A549 (cell line): ENCODE data around the gene RUFY2. TPM values are rescaled to one million over a fixed set of nuclear protein-coding genes. Genes with fewer than 3 reads are reported as not detected.

Source experiments
- ATAC-seq, 2 experiments: fragments of 200-7000 bp in 1 of 2; fragments of >200 bp in 1 of 2; cut with Nextera tagmentation in 1 of 2; cut with Tn5 transposase in 1 of 2; 3 replicates each; pipeline versions ENCODE4 v1.8.0 to v1.9.1; 2018 to 2020; ENCODE audit warnings: mild to moderate bottlenecking in 1 of 2, moderate library complexity in 1 of 2
- CTCF ChIA-PET: fragments of 300-600 bp; sonication (Branson Sonifier 250); formaldehyde crosslinking; extraction: SDS; loops from one replicate; lab custom pipeline; 2021; ENCODE audit warnings: antibody characterized with exemption, inconsistent platforms; lab: Yijun Ruan, JAX
- POLR2A ChIA-PET: fragments of 350-600 bp; formaldehyde crosslinking; extraction: SDS; loops from one replicate; lab custom pipeline; 2021; ENCODE audit warnings: antibody characterized with exemption, inconsistent platforms; lab: Yijun Ruan, JAX
- DNase-seq, 2 experiments: peaks; one replicate each; pipeline versions ENCODE4 v3.0.0 to v3.0.0-alpha.2; 2011 to 2016; ENCODE audit warnings: low read depth in 1 of 2, low spot score in 1 of 2
- FAIRE-seq: peaks from 2 replicates; lab custom pipeline; 2011; peaks lifted over from hg19 to GRCh38; lab: Jason Lieb, UNC
- H3K27ac ChIP-seq, 2 experiments: fragments of >200 bp; sonication (Bioruptor Twin); formaldehyde crosslinking; 3 replicates each; pipeline ENCODE4 v1.5.1; 2016 to 2017
- H3K4me1 ChIP-seq: fragments of >200 bp; sonication (Bioruptor Twin); formaldehyde crosslinking; 3 replicates; pipeline ENCODE4 v1.6.1; 2016
- H3K4me2 ChIP-seq: fragments of >200 bp; sonication (Bioruptor Twin); formaldehyde crosslinking; 3 replicates; pipeline ENCODE4 v1.6.1; 2016
- H3K4me3 ChIP-seq: fragments of >200 bp; sonication (Bioruptor Twin); formaldehyde crosslinking; 3 replicates; pipeline ENCODE4 v1.5.1; 2016
- H3K9me3 ChIP-seq: fragments of >200 bp; sonication (Bioruptor Twin); formaldehyde crosslinking; 3 replicates; pipeline ENCODE4 v1.6.1; 2016
- BCL3 ChIP-seq: fragments of >200 bp; sonication (Bioruptor Twin); formaldehyde crosslinking; IDR thresholded peaks from 3 replicates; pipeline ENCODE4 v1.6.1; 2016
- CBX2 ChIP-seq: fragments of 200-600 bp; sonication (generic); IDR thresholded peaks from 2 replicates; pipeline ENCODE4 v1.6.1; 2016; ENCODE audit warnings: low read depth, mild to moderate bottlenecking, borderline replicate concordance
- CBX8 ChIP-seq: fragments of 200-600 bp; sonication (generic); IDR thresholded peaks from 2 replicates; pipeline ENCODE4 v1.6.1; 2016
- CHD2 ChIP-seq: fragments of 150-350 bp; IDR thresholded peaks from 2 replicates; pipeline ENCODE4 v1.6.1; 2014; ENCODE audit warnings: low read length; ENCODE audit not compliant: partially characterized antibody
- E2F6 ChIP-seq: IDR thresholded peaks from 2 replicates; pipeline ENCODE4 v1.6.1; 2012; ENCODE audit warnings: low read depth, borderline replicate concordance
- EHF ChIP-seq: fragments of 250-450 bp; sonication (Bioruptor Pico); IDR thresholded peaks from 2 replicates; pipeline ENCODE4 v1.5.0; 2020; ENCODE audit warnings: mild to moderate bottlenecking
- EHMT2 ChIP-seq: fragments of 200-600 bp; sonication (generic); IDR thresholded peaks from 2 replicates; pipeline ENCODE4 v1.6.1; 2016; ENCODE audit warnings: antibody characterized with exemption, low read depth, mild to moderate bottlenecking, moderate library complexity
- ELK1 ChIP-seq: fragments of 150-350 bp; IDR thresholded peaks from 2 replicates; pipeline ENCODE4 v1.6.1; 2014; ENCODE audit warnings: low read depth, mild to moderate bottlenecking, low read length
- EP300 ChIP-seq, 2 experiments: fragments of >200 bp; sonication (Bioruptor Twin); formaldehyde crosslinking; IDR thresholded peaks; 2 replicates in 1 of 2; 3 replicates in 1 of 2; pipeline ENCODE4 v1.6.1; 2016 to 2017
- ESRRA ChIP-seq: fragments of 150-350 bp; IDR thresholded peaks from 2 replicates; pipeline ENCODE4 v1.6.1; 2014; ENCODE audit warnings: mild to moderate bottlenecking, low read length, borderline replicate concordance
- FOXS1 ChIP-seq: fragments of 250-450 bp; sonication (Bioruptor Pico); IDR thresholded peaks from 2 replicates; pipeline ENCODE4 v1.5.0; 2020; ENCODE audit warnings: mild to moderate bottlenecking, moderate library complexity
- KDM5A ChIP-seq: fragments of 200-600 bp; sonication (generic); IDR thresholded peaks from 2 replicates; pipeline ENCODE4 v1.6.1; 2016; ENCODE audit warnings: antibody characterized with exemption, mild to moderate bottlenecking
- MAX ChIP-seq: IDR thresholded peaks from 2 replicates; pipeline ENCODE4 v1.6.1; 2012
- PHF8 ChIP-seq: fragments of 200-600 bp; sonication (generic); IDR thresholded peaks from 2 replicates; pipeline ENCODE4 v1.6.1; 2016; ENCODE audit warnings: low read depth, mild to moderate bottlenecking, antibody characterized with exemption, moderate library complexity, borderline replicate concordance
- RAD21 ChIP-seq, 2 experiments: fragments of >200 bp in 1 of 2; sonication (Bioruptor Twin) in 1 of 2; formaldehyde crosslinking in 1 of 2; IDR thresholded peaks in 1 of 2; conservative IDR thresholded peaks in 1 of 2; 2 replicates in 1 of 2; 3 replicates in 1 of 2; pipeline ENCODE4 v1.6.1; 2012 to 2018; ENCODE audit warnings: inconsistent platforms in 1 of 2
- RFX5 ChIP-seq: fragments of 450-650 bp; IDR thresholded peaks from 2 replicates; pipeline ENCODE4 v1.7.1; 2014; ENCODE audit warnings: antibody characterized with exemption, mild to moderate bottlenecking, moderate library complexity
- SREBF2 ChIP-seq: fragments of 450-650 bp; IDR thresholded peaks from 2 replicates; pipeline ENCODE4 v1.6.1; 2014; ENCODE audit warnings: mild to moderate bottlenecking, moderate library complexity
- USF2 ChIP-seq: fragments of 450-650 bp; IDR thresholded peaks from 2 replicates; pipeline ENCODE4 v1.6.1; 2014; ENCODE audit warnings: antibody characterized with exemption
- ZNF302 ChIP-seq: fragments of 250-450 bp; sonication (Bioruptor Pico); IDR thresholded peaks from 2 replicates; pipeline ENCODE4 v1.9.0; 2021; ENCODE audit warnings: inconsistent platforms, mild to moderate bottlenecking, moderate library complexity
- WGBS: methylation state at CpG from one replicate; pipeline ENCODE4 v1.1.6; 2017; ENCODE audit errors: missing lambda C conversion rate; 5-methylcytosine and 5-hydroxymethylcytosine counted together
- polyA plus RNA-seq, 4 experiments: library from polyadenylated mRNA; depleted of rRNA in 3 of 4; stranded (reverse); fragments of >200 nt; fragmentation: RNase III in 1 of 4; extraction: RNeasy Plus Mini Kit Qiagen cat#74134 plus additional on column Dnase treatment in 1 of 4; gene quantifications; 2 replicates in 3 of 4; 3 replicates in 1 of 4; pipeline ENCODE4 v1.2.3, GENCODE V29; 2011 to 2017

The RUFY2 gene
- polyA plus RNA-seq, 2 of the 4 experiments (the other 2 are of a cell fraction): 7.9 to 20.3 TPM

GRCh38 chr10:68346774-68347173 lies 60.3 kb downstream of the RUFY2 start:
- H3K9me3 ChIP-seq: no peaks in the 10 kb centered on the region
- DNase-seq (no peak), ATAC-seq (peak in 1 of 2 experiments; percentile 11; a peak in 1 of 6 replicates), FAIRE-seq (no peak)
- POLR2A ChIA-PET: interaction anchor here (2.0 kb wide), 1 partner anchor 14 kb away, joined by 7 read pairs; the partner anchor contains the start of gene PBLD
- no peak overlapping the region for H3K4me2 ChIP-seq
- CTCF ChIA-PET: interaction anchor here (0.6 to 0.9 kb wide), 3 partner anchors 122 to 1058 kb away, joined by 3 to 4 read pairs (median 4); no protein-coding TSS in a partner anchor
- no peak overlapping the region for H3K4me3 ChIP-seq
- TF ChIP-seq MAX (no peak), CHD2 (no peak), ELK1 (no peak), KDM5A (no peak), FOXS1 (no peak), EHF (no peak), BCL3 (no peak), ZNF302 (CRISPR knock-in tag) (no peak), RAD21 (conservative IDR thresholded peaks at IDR 0.05 in 1 of 2, IDR thresholded peaks at IDR 0.05 in 1 of 2) (no peak), E2F6 (no peak), RFX5 (no peak)
- 89% methylated on average over 4 of the region's 4 CpGs for WGBS
- H3K27ac ChIP-seq: no peak overlapping the region
- H3K4me1 ChIP-seq: 0 out of 3 replicates have a peak, but pooled peaks cover 4% of the 10 kb centered on the region

GRCh38 chr10:68345621-68346020 lies 61.5 kb downstream of the RUFY2 start:
- WGBS: 90% methylated on average over 4 of the region's 4 CpGs
- ChIA-PET POLR2A (interaction anchor here (0.8 kb wide), 1 partner anchor 14 kb away, joined by 6 read pairs; the partner anchor contains the start of gene HNRNPH3), CTCF (interaction anchor here (1.1 kb wide), 1 partner anchor 17 kb away, joined by 4 read pairs; no protein-coding TSS in a partner anchor)
- Histone ChIP-seq H3K4me2 (no peak overlapping the region), H3K4me3 (no peak overlapping the region), H3K4me1 (0 out of 3 replicates have a peak, but pooled peaks cover 4% of the 10 kb centered on the region), H3K27ac (no peak overlapping the region), H3K9me3 (no peaks in the 10 kb centered on the region)
- FAIRE-seq: no peak
- no peak for DNase-seq
- TF ChIP-seq USF2: no peak
- TF ChIP-seq SREBF2: no peak
- no peak for TF ChIP-seq FOXS1
- no peak for TF ChIP-seq ESRRA
- TF ChIP-seq CBX8: no peak
- no peak for TF ChIP-seq EP300 (IDR thresholded peaks at IDR 0.05)
- no peak for TF ChIP-seq PHF8
- TF ChIP-seq CBX2: no peak
- TF ChIP-seq EHMT2: no peak
- ATAC-seq: no peak
